IgD-negative memory B cell (primary cell): ENCODE results near the gene TSPAN13. TPM values are rescaled to one million over a fixed set of nuclear protein-coding genes. Genes with fewer than 3 reads are reported as not detected.

Experiments used
- polyA plus RNA-seq: library from polyadenylated mRNA; unstranded; fragments of 300-500 nt; fragmentation: Illumina TruSeq; gene quantifications from one replicate; pipeline ENCODE4 v1.2.3, GENCODE V29; 2021

The TSPAN13 gene
- polyA plus RNA-seq, 1 donor from 2014 or later: 72.8 TPM

Other genes with a start within 250 kb of the TSPAN13 start
- gene LRRC72, start 226.9 kb upstream of the TSPAN13 start, polyA plus RNA-seq: not detected
- 16.9 TPM for gene ANKMY2, start 108.0 kb upstream of the TSPAN13 start, polyA plus RNA-seq
- 43.8 TPM for gene BZW2, start 107.6 kb upstream of the TSPAN13 start, polyA plus RNA-seq
- gene AGR2, start 51.2 kb downstream of the TSPAN13 start, polyA plus RNA-seq: not detected
- not detected for gene AGR3, start 128.2 kb downstream of the TSPAN13 start, polyA plus RNA-seq